Measurements from ENCODE around the gene DPP6.

Gene DPP6

GRCh38 chr7:154345093-154345492 is 292.9 kb downstream of the DPP6 start:
- no peak overlapping the region for H3K4me3 Mint-ChIP-seq
- no peaks in the 10 kb centered on the region for H3K4me1 Mint-ChIP-seq (ENCODE audit: low read depth)
- H3K27me3 Mint-ChIP-seq (ENCODE audit: low read depth), result no peaks in the 10 kb centered on the region
- no peak overlapping the region for H3K27ac Mint-ChIP-seq
- peaks cover 7% of the 10 kb centered on the region for H3K9me3 Mint-ChIP-seq
- no peaks in the 10 kb centered on the region for H3K36me3 Mint-ChIP-seq (ENCODE audit: low read depth)

- H3K36me3 Mint-ChIP-seq (ENCODE audit: low read depth), result no peaks in the 10 kb centered on the region
- H3K27me3 Mint-ChIP-seq (ENCODE audit: low read depth), result no peaks in the 10 kb centered on the region
- no peak overlapping the region for H3K27ac Mint-ChIP-seq
- no peaks in the 10 kb centered on the region for H3K4me1 Mint-ChIP-seq (ENCODE audit: low read depth)
- peaks cover 8% of the 10 kb centered on the region for H3K9me3 Mint-ChIP-seq
- no peak overlapping the region for H3K4me3 Mint-ChIP-seq
Measured at GRCh38 chr7:154347700-154348266, 295.6 kb downstream of the DPP6 start.

DNA sequence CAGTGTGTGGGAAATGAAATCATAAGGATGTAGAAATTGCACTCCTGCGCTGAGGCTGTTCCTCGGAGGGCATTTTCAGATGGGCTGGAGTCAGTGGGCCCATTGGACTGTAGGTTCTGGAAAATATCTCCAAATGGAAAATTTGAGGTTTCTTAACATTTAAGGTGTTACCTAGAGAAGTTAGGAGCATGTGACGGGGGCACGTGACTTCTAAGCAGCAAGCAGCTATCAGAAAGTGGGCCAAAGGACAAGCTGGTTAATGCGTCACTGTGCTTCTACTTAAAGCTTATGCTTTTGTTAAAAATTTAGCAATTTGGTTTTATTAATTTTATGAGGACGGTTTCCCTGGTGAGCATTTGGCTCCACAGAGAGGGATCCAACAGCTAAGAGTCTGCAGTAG is 298.7 kb downstream of the DPP6 start:
- Mint-ChIP-seq H3K9me3 (peaks cover 8% of the 10 kb centered on the region), H3K27me3 (ENCODE audit: low read depth) (no peaks in the 10 kb centered on the region), H3K27ac (no peak overlapping the region), H3K36me3 (ENCODE audit: low read depth) (no peaks in the 10 kb centered on the region), H3K4me1 (ENCODE audit: low read depth) (no peaks in the 10 kb centered on the region), H3K4me3 (no peak overlapping the region)

DNA sequence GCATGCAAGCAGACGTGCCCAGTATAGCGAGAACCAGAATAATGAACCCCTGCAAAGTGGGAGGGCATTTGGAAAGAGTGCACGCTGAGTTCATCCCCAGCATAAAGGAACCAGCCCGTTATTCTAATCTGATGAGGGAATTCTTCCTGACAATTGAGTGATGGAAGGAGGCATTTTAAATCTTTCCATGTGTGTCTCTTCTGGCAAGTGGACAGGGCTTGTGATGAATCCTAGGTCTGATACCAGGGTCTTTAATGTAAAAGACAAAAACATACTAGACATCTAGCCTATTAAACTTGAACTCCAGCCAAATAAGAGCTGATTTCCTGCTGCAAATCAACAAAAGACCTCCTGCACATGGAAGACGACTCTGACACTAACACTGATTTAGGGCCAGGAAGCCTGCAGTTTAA is 301.2 kb downstream of the DPP6 start:
- H3K36me3 Mint-ChIP-seq (ENCODE audit: low read depth), result no peaks in the 10 kb centered on the region
- H3K27ac Mint-ChIP-seq, result no peak overlapping the region
- no peaks in the 10 kb centered on the region for H3K4me1 Mint-ChIP-seq (ENCODE audit: low read depth)
- H3K9me3 Mint-ChIP-seq, result peaks cover 6% of the 10 kb centered on the region
- H3K4me3 Mint-ChIP-seq, result no peak overlapping the region
- H3K27me3 Mint-ChIP-seq (ENCODE audit: low read depth), result no peaks in the 10 kb centered on the region

DNA sequence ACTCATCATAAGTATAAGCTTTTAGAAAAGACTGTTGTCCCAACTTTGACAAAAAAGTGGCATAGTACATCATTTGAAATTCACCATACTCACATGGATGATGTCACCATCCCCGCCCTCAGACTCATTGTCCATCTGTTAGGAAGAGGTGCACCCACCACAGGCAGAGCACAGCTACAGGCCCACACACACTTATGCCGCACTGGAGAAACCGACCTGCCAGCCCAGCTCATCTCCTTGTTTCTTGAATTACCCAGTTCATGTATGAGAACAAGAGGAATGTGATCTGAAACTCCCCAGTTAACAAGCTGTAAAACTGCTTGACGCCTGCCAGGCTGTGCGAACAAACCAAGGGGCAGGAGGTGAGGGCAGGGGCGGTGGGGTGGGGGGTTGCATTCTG is 312.0 kb downstream of the DPP6 start:
- H3K27me3 Mint-ChIP-seq (ENCODE audit: low read depth), result no peaks in the 10 kb centered on the region
- no peak overlapping the region for H3K4me3 Mint-ChIP-seq
- H3K27ac Mint-ChIP-seq, result no peak overlapping the region
- peaks cover 16% of the 10 kb centered on the region for H3K9me3 Mint-ChIP-seq
- H3K4me1 Mint-ChIP-seq (ENCODE audit: low read depth), result no peaks in the 10 kb centered on the region
- H3K36me3 Mint-ChIP-seq (ENCODE audit: low read depth), result no peaks in the 10 kb centered on the region

GRCh38 chr7:154371424-154371823 is 319.2 kb downstream of the DPP6 start:
- Mint-ChIP-seq H3K4me1 (ENCODE audit: low read depth) (no peaks in the 10 kb centered on the region), H3K9me3 (peaks cover 19% of the 10 kb centered on the region), H3K27ac (no peak overlapping the region), H3K36me3 (ENCODE audit: low read depth) (no peaks in the 10 kb centered on the region), H3K4me3 (no peak overlapping the region), H3K27me3 (ENCODE audit: low read depth) (no peaks in the 10 kb centered on the region)

DNA sequence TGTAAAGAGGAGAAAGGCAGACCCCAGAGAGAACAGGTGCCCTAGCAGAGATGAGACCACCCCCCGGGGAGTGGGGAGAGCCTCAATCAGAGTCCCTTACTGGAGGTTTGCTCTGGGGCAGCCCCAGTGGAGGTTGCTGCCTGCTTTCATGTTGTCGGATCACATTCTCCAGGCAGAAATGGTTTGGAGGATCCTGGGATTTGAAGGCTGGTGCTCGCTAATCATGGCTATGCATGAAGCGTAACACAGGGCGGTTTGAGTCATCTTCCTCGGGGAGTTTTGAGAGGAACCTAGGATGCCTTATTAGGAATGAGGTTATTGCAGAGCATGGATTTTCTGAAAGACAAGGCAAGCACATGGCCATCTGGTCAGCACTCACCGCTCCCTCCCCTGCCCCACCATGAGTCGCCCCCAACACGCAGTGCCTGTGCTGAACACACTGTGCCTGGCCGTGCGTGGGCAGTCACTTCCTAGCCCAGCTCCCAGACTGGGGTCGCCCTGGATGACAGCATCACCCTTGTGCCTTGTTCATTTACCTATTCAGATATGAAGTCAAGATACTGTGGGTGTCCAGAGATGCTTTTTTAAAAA is 319.9 kb downstream of the DPP6 start:
- Mint-ChIP-seq H3K4me3 (no peak overlapping the region), H3K36me3 (ENCODE audit: low read depth) (no peaks in the 10 kb centered on the region), H3K9me3 (peaks cover 19% of the 10 kb centered on the region), H3K27me3 (ENCODE audit: low read depth) (no peaks in the 10 kb centered on the region), H3K4me1 (ENCODE audit: low read depth) (no peaks in the 10 kb centered on the region), H3K27ac (no peak overlapping the region)

- Mint-ChIP-seq H3K36me3 (ENCODE audit: low read depth) (no peaks in the 10 kb centered on the region), H3K4me1 (ENCODE audit: low read depth) (no peaks in the 10 kb centered on the region), H3K9me3 (peaks cover 19% of the 10 kb centered on the region), H3K27ac (no peak overlapping the region), H3K4me3 (no peak overlapping the region), H3K27me3 (ENCODE audit: low read depth) (no peaks in the 10 kb centered on the region)
Measured at GRCh38 chr7:154373956-154374355, 321.8 kb downstream of the DPP6 start.

DNA sequence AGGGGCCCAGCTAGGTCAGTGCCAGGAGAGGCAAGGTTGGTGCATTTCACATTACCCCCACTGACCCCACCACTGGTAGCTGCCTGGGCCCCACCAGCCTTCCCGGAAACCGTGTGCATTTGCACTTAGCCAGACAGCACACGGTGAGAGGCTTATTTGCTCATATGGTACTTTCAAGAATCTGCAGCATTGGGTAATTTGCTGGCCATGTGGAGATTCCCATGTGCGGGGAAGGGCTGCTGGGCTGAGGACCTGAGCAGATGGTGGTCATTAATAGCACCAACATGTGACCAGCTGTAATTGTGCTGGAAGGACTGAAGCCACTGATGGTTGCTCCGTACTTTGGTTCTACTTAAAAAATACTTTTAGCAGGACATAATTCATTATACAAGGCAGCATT is 323.8 kb downstream of the DPP6 start:
- no peaks in the 10 kb centered on the region for H3K27me3 Mint-ChIP-seq (ENCODE audit: low read depth)
- no peaks in the 10 kb centered on the region for H3K36me3 Mint-ChIP-seq (ENCODE audit: low read depth)
- peaks cover 14% of the 10 kb centered on the region for H3K9me3 Mint-ChIP-seq
- H3K4me3 Mint-ChIP-seq, result no peak overlapping the region
- H3K27ac Mint-ChIP-seq, result no peak overlapping the region
- H3K4me1 Mint-ChIP-seq (ENCODE audit: low read depth), result no peaks in the 10 kb centered on the region

DNA sequence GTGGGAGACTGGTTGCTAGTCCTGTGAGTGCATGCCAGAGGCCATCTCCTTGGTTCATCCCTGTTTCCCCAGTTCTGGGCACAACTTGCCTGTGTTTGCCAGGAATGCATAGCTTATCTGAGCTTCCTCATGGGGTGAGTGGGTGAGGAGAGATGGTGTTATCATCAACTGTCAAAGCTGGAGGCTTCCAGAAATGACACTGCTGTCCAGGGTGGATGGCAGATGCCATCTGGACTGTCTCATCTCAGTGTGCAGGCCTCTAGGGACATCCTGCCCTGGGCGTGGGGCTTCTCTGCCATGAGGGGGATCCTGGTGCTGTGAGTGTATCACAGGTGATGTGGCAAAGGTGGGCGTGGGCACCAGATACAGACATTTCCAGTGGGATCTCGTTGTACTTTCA is 328.6 kb downstream of the DPP6 start:
- no peaks in the 10 kb centered on the region for H3K4me1 Mint-ChIP-seq (ENCODE audit: low read depth)
- no peak overlapping the region for H3K27ac Mint-ChIP-seq
- no peaks in the 10 kb centered on the region for H3K36me3 Mint-ChIP-seq (ENCODE audit: low read depth)
- peaks cover 10% of the 10 kb centered on the region for H3K9me3 Mint-ChIP-seq
- H3K4me3 Mint-ChIP-seq, result no peak overlapping the region
- no peaks in the 10 kb centered on the region for H3K27me3 Mint-ChIP-seq (ENCODE audit: low read depth)

DNA sequence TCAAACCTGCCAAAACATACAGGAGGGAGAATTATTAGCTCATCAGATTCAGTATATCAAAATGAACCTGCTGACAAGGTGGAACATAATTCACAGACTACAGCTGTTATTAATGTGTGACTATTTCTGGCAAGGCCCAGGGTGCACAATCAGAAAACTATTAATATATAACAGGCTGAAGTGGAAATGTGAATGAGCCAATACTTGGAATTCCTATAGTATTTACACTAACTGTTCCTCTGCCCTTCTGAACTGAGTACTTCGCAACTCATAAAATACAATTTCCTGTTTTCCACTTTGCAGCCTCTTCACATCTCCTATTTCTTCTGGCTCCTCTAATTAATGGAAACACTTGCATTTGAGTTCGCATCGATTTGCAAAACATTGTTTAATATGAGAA is 330.8 kb downstream of the DPP6 start:
- H3K4me3 Mint-ChIP-seq, result no peak overlapping the region
- H3K4me1 Mint-ChIP-seq (ENCODE audit: low read depth), result no peaks in the 10 kb centered on the region

GRCh38 chr7:154385214-154385613 is 333.0 kb downstream of the DPP6 start:
- H3K4me1 Mint-ChIP-seq (ENCODE audit: low read depth), result no peaks in the 10 kb centered on the region
- no peaks in the 10 kb centered on the region for H3K27me3 Mint-ChIP-seq (ENCODE audit: low read depth)
- H3K9me3 Mint-ChIP-seq, result peaks cover 24% of the 10 kb centered on the region
- H3K27ac Mint-ChIP-seq, result no peak overlapping the region
- H3K4me3 Mint-ChIP-seq, result no peak overlapping the region
- H3K36me3 Mint-ChIP-seq (ENCODE audit: low read depth), result no peaks in the 10 kb centered on the region

More for the DNA sequence above, 330.8 kb downstream of the DPP6 start:
- Mint-ChIP-seq H3K27ac (no peak overlapping the region), H3K27me3 (ENCODE audit: low read depth) (no peaks in the 10 kb centered on the region), H3K36me3 (ENCODE audit: low read depth) (no peaks in the 10 kb centered on the region), H3K9me3 (peaks cover 22% of the 10 kb centered on the region)

- H3K27ac Mint-ChIP-seq, result no peak overlapping the region
- no peaks in the 10 kb centered on the region for H3K36me3 Mint-ChIP-seq (ENCODE audit: low read depth)
- no peaks in the 10 kb centered on the region for H3K4me1 Mint-ChIP-seq (ENCODE audit: low read depth)
- H3K27me3 Mint-ChIP-seq (ENCODE audit: low read depth), result no peaks in the 10 kb centered on the region
- H3K9me3 Mint-ChIP-seq, result peaks cover 30% of the 10 kb centered on the region
- H3K4me3 Mint-ChIP-seq, result no peak overlapping the region
Measured at GRCh38 chr7:154387252-154387651, 335.1 kb downstream of the DPP6 start.

GRCh38 chr7:154388412-154388811 is 336.2 kb downstream of the DPP6 start:
- no peaks in the 10 kb centered on the region for H3K4me1 Mint-ChIP-seq (ENCODE audit: low read depth)
- no peaks in the 10 kb centered on the region for H3K36me3 Mint-ChIP-seq (ENCODE audit: low read depth)
- H3K27ac Mint-ChIP-seq, result no peak overlapping the region
- no peaks in the 10 kb centered on the region for H3K27me3 Mint-ChIP-seq (ENCODE audit: low read depth)
- peaks cover 30% of the 10 kb centered on the region for H3K9me3 Mint-ChIP-seq
- no peak overlapping the region for H3K4me3 Mint-ChIP-seq

DNA sequence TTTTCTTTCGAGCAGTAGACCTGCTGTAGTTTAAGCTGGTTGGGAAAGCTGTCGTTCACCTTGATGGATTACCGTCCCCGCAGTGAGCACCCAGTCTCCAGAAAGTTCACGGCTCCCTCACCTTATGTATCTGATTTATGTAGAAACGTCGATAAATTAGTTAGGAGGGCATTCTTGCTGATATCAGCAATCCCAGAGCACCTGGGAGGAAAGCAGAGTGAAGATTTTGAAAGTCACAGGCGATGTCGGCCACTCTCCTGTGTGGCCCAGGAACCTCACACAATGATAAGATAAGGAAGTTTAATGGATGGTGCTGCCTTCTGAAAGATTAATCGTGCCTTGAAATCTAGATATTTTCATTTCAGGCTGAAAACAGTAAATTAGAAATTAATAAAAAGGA is 336.8 kb downstream of the DPP6 start:
- no peak overlapping the region for H3K4me3 Mint-ChIP-seq

GRCh38 chr7:154390961-154391360 is 338.8 kb downstream of the DPP6 start:
- Mint-ChIP-seq H3K27ac (no peak overlapping the region), H3K4me3 (no peak overlapping the region), H3K36me3 (ENCODE audit: low read depth) (no peaks in the 10 kb centered on the region), H3K9me3 (peaks cover 19% of the 10 kb centered on the region), H3K27me3 (ENCODE audit: low read depth) (no peaks in the 10 kb centered on the region), H3K4me1 (ENCODE audit: low read depth) (no peaks in the 10 kb centered on the region)

More for the DNA sequence above, 336.8 kb downstream of the DPP6 start:
- H3K36me3 Mint-ChIP-seq (ENCODE audit: low read depth), result no peaks in the 10 kb centered on the region
- no peak overlapping the region for H3K27ac Mint-ChIP-seq
- H3K27me3 Mint-ChIP-seq (ENCODE audit: low read depth), result no peaks in the 10 kb centered on the region
- peaks cover 27% of the 10 kb centered on the region for H3K9me3 Mint-ChIP-seq
- H3K4me1 Mint-ChIP-seq (ENCODE audit: low read depth), result no peaks in the 10 kb centered on the region
